GM18868 (cell line): ENCODE results near the gene PLA2G4B.

Source experiments
- ATAC-seq: cut with Tn5 transposase; IDR thresholded peaks from one replicate; pipeline ENCODE4 v1.9.1; 2021; ENCODE audit warnings: mild to moderate bottlenecking, moderate library complexity; ENCODE audit not compliant: unreplicated experiment

Gene PLA2G4B

GRCh38 chr15:41884458-41884857 is 45.8 kb downstream of the PLA2G4B start:
- no peak for ATAC-seq

GRCh38 chr15:41885321-41885720 is 46.7 kb downstream of the PLA2G4B start:
- no peak for ATAC-seq

GRCh38 chr15:41885841-41886240 is 47.2 kb downstream of the PLA2G4B start:
- no peak for ATAC-seq

- no peak for ATAC-seq
These were observed 48.1 kb downstream of the PLA2G4B start for GRCh38 chr15:41886741-41887140.

- ATAC-seq = no peak
These were observed 48.5 kb downstream of the PLA2G4B start for GRCh38 chr15:41887161-41887560.

GRCh38 chr15:41887893-41888292 is 49.2 kb downstream of the PLA2G4B start:
- ATAC-seq = no peak

- ATAC-seq = no peak
These were observed 50.1 kb downstream of the PLA2G4B start for GRCh38 chr15:41888662-41889253.

- no peak for ATAC-seq
These were observed 51.5 kb downstream of the PLA2G4B start for GRCh38 chr15:41890050-41890690.

- no peak for ATAC-seq
These were observed 52.6 kb downstream of the PLA2G4B start for GRCh38 chr15:41891226-41891625.

- ATAC-seq = no peak
These were observed 53.3 kb downstream of the PLA2G4B start for GRCh38 chr15:41891946-41892345.

GRCh38 chr15:41892621-41893421 is 54.2 kb downstream of the PLA2G4B start:
- no peak for ATAC-seq

- ATAC-seq = no peak
These were observed 55.0 kb downstream of the PLA2G4B start, which contains the start of gene SPTBN5 for GRCh38 chr15:41893422-41894250. SPTBN5 (minus strand) TSS chr15:41894053; CDS start chr15:41893497, 556 bp downstream.

- peak; percentile 5 for ATAC-seq
These were observed 55.7 kb downstream of the PLA2G4B start for GRCh38 chr15:41894251-41894790.

- peak; percentile 87 for ATAC-seq
These were observed 56.3 kb downstream of the PLA2G4B start for GRCh38 chr15:41894791-41895463.

GRCh38 chr15:41895491-41895890 is 56.8 kb downstream of the PLA2G4B start:
- no peak for ATAC-seq

GRCh38 chr15:41895957-41896356 is 57.3 kb downstream of the PLA2G4B start:
- no peak for ATAC-seq

- ATAC-seq = no peak
These were observed 57.9 kb downstream of the PLA2G4B start for GRCh38 chr15:41896566-41896965.

GRCh38 chr15:41897363-41897799 is 58.7 kb downstream of the PLA2G4B start:
- ATAC-seq = no peak
